GM19324 (cell line): ENCODE measurements around the gene FLYWCH1.
"Not testable (repeated sequence)": the region's sequence is repeated elsewhere in the genome, so short reads cannot be mapped to it uniquely, and the experiment has no call there.

Experiments used
- ATAC-seq: cut with Tn5 transposase; IDR thresholded peaks from one replicate; pipeline ENCODE4 v1.9.1; 2021; ENCODE audit warnings: mild to moderate bottlenecking, moderate library complexity; ENCODE audit not compliant: unreplicated experiment, low FRiP score

The FLYWCH1 gene

DNA sequence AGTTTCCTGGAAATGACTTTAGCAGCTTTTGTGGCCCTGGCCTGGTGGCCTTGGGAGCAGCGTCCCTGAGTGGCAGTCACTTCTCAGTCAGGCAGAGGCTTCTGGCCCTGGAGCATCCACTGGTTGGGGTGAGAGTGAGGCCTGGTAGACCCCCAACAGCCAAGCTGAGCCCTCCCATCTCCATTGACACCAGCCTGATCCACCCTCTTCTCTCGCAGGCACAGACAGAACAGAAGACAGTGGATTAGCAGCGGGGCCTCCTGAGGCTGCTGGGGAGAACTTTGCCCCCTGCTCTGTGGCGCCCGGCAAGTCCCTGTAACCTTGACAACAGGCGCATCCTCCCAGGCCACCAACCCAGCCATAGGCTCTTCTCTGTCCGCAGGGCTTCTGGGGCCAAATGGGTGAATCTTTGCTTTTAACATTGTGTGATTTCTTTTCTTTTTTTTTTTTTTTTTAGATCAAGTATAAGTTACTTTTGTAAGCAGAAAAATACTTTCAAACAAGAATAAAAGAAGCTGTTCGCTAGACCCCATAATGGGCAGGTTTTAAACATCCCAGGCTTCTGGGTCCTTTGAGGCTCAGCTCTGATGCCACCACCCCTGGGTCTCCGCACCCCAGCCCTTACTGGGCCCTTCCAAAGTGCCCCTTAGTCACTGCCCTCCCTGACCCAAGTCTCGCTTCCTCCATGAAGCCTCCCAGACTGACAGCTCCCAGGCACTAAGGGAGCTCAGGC is 12.7 kb upstream of the FLYWCH1 start:
- ATAC-seq = no peak

DNA sequence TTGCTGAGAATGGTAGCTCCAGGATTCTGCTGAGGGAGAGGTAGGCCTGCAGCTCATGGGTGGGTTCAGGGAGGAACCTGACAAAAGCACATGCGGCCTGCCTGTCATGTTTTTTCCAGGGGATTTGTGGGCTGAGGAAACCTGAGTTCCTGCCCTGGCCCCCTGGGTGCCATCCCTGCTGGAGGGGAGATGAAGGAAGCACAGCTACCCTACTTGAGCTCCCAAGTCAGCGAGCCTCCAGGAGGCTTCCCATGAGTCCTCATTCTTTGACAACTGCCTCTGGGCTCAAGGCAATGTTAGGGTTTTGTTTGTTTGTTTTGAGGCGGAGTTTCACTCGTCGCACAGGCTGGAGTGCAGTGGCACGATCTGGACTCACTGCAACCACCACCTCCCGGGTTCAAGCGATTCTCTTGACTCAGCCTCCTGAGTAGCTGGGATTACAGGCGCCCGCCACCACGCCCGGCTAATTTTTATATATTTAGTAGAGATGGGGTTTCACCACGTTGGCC is 12.1 kb upstream of the FLYWCH1 start:
- no peak for ATAC-seq

DNA sequence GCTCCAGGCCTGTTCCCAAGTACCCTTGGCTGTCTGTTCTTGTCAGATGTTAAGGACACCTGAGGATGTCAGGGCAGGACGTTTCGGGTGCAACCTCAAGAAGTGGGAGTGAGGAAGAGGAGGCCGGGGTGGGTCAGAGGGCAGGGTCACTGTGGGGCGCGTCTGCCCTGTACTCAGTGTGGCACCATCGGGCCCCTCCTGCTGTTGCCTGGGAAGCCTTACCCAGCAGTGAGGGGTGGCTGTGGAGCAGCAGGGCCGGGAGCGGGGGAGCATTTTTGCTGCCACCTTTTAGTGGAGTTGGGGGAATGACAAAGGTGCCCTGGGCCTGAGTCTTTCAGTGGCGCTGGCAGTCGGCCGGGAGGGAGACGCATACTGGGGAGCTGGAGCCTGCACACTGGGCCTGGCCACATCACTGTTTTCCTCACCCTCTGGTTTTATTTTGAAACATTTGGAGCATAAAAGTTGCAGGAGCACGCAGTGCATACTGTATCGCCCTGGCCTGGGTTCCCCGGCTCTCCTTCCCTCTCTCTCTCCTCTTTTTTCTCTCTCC is 11.1 kb upstream of the FLYWCH1 start:
- ATAC-seq = no peak

DNA sequence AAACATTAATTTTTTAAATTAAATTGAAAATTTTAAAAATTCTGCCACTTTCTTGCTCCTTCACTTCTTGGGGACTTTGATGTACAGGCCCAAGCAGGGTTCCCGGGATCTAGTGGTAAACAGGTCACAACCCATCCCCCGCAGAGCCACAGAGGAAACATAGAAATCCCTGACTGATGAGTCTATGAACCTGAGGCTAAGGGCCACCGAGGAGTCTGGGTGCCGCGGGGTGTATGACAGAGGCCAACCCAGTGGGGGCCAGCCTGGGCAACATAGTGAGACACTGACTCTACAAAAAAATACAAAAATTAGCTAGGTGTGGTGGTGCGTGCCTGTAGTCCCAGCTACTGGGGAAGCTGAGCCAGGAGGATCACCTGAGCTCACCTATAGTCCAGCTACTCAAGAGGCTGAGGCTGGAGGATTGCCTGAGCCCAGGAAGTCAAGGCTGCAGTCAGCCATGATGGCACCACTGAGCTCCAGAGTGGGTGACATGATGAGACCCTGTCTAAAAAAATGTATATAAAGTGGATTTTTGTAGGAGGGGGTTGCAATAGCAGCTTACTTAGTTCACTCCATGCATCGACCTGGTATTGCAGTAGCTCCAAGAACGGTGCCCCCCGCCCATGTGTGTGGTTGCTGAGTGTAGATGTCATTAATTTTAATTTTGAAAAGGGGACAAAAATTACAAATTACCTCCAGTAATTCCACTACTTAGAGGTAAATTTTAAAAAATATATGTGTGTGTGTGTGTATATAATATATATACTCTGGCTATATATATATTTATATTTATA is 9.2 kb upstream of the FLYWCH1 start:
- ATAC-seq = no peak

DNA sequence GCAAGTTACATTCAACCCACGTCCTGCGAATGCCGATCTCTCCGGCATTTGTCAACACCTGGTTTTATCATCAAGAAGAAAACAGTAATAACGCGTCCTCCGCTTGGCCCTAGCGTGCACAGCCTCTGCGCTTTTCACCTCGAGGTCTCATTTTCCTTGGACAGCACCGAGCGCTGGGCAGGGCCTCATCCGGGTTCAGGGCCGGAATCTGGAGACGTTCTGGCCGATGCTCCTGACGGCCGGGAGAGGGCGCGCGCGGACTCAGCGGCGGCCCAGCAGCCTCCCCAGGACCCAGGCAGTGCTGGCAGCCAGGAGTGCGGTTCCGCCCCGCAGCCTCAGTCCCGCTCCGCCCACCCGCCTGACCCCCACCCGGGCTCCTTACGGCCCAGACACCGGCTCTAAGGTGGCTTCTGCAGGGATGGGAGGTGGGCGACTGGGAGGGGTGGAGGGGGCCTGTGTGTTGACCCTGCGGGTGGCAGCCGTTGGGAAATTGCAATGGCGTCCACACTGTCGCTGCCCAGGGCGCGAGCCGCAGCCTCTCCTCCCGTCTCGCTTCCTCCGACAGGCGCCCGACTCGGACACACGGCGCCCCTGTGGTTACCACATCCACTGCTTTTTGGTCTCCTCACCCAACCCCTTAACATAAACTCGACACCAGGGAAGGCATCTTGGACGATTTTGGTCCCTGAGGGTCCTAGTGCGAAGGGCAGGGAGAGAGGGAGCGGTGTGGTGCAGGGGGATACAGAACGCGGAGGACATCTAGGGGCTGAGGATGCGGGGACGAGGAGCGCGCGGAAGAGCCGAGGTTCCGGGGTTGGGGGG is 7.4 kb upstream of the FLYWCH1 start:
- ATAC-seq = peak; percentile 25

DNA sequence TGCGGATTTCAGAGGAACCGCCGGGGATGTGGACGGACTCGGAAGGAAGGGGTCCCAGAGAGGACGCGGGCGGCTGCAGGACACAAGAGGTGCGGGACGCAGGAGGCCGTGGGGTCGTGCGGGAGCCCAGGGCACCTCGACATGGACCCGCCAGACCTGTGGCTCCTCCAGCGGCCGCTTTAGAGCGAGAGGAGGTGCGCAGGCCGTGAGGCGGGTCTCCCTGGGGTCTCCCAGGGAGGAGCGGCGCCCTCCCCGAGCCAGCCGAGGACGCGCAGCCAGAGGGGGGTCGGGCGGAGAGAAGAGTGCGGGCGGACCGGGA is 6.8 kb upstream of the FLYWCH1 start:
- peak; percentile 1 for ATAC-seq

DNA sequence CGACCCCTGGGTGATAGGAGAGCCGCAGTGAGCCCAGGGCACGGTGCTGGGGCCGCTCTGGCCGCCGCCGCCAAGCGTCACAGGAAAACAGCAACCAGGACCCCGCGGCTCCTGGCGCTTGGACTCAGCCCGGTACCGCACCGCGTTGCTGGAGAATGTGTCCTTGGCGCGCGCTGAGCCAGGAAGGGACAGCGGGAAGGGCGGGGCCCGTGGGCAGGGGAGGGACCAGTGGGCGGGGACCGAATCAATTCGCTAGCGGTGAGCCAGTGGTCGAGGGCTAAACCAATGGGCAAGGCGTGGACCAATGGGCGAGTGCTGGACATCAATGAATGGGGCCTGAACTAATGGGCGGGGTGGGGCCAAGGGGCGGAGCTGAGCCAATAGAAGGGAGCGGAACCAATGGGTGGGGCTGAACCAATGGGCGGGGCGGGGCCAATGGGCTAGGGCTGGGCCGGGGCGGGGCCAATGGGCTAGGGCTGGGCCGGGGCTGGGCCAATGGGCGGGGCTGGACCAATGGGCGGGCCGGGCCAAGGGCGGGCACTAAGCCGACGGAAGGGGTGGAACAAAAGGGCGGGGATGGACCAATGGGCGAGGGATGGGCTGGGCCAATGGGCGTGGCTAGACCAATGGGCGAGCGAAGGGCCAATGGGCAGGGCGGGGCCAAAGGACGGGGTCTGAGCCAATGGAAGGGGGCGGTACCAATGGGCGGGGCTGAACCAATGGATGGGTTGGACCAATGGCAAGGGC is 6.3 kb upstream of the FLYWCH1 start:
- ATAC-seq = peak; percentile 76

DNA sequence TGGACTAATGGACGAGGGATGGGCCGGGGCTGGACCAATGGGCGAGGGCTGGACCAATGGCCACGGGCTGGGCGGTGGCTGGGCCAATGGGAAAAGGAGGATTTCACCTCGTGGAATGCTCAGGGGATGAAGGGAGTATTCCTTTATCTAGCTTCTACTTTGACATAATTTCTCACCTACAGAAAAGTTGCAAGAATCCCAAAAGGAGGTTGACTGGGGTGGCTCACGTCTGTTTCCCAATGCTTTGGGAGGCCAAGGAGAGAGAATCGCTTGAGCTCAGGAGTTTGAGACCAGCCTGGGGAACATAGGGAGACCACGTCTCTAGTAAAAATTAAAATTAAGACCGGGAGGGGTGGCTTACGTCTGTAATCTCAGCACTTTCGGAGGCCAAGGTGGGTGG is 5.7 kb upstream of the FLYWCH1 start:
- no peak for ATAC-seq

DNA sequence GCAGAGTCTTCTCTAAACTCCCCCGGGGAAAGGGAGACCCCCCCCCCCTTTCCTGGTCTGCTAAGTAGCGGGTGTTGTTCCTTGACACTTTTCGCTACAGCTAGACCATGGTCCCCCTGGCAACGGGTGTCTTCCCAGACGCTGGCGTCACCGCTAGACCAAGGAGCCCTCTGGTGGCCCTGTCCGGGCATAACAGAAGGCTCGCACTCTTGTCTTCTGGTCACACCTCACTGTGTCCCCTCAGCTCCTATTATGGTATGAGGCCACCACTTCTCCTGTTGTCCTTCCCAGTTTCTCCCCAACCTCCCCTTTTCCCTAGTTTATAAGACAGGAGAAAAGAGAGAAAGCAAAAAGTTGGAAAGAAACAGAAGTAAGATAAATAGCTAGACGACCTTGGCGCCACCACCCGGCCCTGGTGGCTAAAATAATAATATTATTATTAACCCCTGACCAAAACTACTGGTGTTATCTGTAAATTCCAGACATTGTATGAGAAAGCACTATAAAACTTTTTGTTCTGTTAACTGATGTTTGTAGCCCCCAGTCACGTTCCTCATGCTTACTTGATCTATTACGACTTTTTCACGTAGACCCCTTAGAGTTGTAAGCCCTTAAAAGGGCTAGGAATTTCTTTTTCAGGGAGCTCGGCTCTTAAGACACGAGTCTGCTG is 4.5 kb upstream of the FLYWCH1 start:
- ATAC-seq = not testable (repeated sequence)

DNA sequence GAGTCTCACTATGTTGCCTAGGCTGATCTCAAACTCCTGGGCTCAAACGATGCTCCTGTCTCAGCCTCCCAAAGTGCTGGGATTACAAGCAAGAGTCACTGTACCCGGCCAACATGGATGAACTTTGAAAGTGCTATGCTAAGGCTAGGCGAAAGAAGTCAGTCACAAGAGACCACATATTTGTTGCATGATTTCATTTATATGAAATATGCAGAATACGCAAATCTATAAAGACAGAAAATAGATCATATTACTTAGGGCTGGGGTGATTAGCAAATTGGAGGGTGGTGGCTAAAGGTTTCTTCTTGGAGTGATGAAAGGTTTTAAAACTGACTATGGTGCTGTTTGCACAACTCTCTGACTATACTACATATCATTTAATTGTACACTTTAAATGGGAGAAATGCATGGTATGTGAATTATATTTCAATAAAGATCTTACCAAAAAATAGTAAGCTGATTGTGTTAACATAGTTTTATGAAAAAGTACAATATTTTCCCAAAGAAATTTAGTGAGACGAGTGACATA is 1.2 kb upstream of the FLYWCH1 start:
- no peak for ATAC-seq

DNA sequence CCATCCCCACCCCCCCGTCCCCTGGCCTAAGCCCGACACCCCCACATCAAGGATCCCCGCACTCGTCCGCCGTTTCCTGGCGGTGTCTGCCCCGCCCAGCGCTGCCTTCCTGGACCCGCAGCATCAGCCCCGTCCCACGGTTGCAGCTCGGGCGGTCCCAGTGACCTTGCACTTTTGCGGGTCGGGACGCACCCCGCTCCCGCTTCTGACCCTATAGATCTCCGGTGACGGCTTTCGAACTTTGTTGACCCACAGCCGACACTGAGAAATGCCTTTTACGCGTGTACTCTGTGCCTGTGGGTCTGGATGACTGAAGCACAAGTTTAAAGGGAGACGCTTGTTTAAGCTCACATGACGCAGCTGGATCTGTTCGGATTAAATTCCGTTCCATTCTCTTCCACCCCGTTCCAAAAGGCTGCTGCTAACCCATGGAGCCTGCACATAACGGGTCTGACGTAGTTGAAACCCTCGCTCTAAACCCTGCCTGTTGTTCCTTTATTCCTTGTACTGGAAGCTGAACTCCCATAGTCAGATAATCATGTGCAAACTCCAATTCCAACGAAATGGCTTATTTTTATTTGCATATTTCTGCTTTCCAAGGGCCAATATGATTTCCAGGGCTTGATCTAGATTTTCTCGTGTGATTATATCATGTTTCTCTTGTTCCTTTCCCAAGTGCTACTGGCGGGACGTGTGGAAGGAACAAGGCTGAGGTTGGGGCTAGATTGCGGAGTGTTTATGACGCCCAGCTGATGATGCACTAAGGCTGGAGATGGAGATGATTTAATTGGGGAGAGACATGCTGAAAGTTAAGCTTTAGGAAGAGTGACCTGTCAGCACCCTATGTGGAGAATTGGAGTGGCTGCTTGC is 834 bp downstream of the FLYWCH1 start:
- peak; percentile 17 for ATAC-seq

DNA sequence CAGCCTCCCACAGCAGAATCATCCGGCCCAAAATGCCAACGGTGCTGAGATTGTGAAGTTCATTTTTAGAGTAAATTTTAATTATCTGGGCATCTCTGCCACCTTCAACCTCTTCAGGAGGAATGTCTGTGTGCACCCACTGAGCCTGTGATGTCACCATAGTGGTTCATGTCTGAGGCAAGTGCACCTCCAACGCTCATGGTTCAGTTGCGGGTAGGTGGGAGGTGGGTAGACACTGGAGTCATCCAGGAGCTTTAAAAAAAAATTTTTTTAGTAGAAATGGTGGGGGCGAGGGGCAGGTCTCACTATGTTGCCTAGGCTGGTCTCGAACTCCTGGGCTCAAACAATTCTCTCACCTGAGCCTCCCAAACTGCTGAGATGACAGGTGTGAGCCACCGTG is 1.9 kb downstream of the FLYWCH1 start:
- ATAC-seq = no peak

DNA sequence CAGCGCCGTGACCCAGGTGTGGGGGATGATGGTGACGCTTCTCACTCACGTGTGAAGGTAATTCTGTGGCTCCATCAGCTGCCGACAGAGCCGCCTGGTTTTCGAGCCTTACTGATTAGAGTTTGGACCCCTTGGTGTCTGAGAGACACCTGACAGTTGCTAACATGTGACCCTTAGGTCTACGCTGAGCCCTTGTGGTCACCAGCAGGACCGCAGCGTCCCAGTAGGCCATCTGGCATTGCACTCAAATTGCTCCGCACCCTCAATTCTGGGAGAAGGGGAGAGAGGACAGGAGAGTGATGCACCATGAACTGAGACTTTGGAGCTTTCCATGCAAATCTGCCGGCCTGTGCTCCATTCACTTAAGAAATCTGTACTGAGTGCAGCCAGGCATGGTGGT is 2.5 kb downstream of the FLYWCH1 start:
- ATAC-seq = no peak

DNA sequence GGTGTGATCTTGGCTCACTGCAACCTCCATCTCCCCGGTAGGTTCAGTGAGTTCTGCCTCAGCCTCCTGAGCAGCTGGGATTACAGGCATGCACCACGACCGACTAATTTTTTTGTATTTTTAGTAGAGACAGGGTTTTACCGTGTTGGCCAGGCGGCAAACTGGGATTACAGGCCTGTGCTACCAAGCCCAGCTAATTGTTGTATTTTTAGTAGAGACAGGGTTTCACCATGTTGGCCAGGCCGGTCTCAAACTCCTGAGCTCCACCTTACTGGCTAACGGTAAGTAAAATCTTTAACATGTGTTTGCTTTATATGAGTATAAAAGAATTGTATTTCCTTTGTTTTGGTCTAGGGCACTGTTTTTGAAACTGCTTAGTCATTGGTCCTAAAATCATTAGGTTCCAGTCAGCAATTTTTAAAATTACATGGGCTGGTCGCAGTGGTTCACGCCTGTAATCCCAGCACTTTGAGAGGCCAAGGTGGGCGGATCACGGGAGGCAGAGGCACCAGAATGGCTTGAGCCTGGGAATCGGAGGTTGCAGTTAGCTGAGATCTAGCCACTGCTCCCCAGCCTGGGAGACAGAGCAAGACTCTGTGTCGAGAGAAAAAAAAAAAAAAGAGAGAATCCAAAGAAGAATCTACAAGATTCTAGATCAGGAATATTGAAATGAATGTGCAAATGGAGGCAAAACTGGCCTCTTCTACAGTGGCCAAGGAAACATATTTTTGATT is 3.6 kb downstream of the FLYWCH1 start:
- no peak for ATAC-seq

DNA sequence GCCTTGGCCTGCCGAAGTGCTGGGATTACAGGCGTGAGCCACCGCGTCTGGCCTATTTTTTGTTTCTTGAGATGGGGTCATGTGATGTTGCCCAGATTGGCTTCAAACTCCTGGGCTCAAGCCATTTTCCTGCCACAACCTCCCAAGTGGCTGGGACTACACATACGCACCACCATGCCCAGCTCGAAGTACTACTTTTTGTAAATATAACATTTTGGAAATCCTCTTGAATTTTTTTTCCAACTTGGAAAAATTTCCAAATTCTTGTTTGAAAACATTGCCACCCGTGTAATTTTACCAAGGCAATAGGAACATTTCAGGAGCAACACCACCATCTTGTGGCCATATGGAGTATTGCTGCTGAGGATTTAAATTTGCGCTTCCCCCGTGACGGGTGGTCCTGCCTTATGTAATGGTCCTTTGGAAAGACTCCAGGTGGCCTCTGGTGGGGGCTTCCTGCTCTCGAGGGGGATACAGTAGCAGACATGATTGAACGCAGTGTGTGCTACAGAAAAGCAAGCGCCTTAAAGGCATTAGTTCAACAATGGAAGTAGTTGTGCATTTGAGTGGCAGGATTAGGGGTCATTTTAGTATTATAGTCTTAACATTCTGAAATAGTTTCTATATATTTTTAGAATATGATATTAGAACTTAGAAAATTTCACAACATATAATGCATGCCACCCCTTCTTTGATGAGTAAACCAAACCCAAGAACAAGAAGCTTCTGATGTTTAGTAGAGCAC is 8.0 kb downstream of the FLYWCH1 start:
- no peak for ATAC-seq

DNA sequence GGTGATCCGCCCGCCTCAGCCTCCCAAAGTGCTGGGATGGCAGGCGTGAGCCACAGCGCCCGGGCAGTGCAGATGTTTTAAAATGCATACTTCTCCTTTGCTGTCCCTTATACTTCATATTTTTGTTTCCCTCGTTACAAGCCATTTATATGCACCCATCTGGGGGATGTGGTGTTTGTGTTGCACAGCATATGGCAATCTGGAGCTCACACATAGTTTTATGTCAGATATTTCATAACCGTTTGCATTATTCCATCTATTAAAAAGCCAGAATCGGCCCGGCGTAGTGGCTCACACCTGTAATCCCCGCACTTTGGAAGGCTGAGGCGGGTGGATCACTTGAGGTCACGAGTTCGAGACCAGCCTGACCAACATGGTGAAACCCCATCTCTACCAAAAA is 11.8 kb downstream of the FLYWCH1 start:
- ATAC-seq = no peak
